HG02870 (cell line): ENCODE measurements around the gene DAO.
A peak's percentile ranks its signal among the peaks of the same experiment; 100 is the strongest.
"Not testable (repeated sequence)": the region's sequence is repeated elsewhere in the genome, so short reads cannot be mapped to it uniquely, and the experiment has no call there.

Experiments
- ATAC-seq: cut with Tn5 transposase; IDR thresholded peaks from one replicate; pipeline ENCODE4 v1.9.1; 2021; ENCODE audit warnings: mild to moderate bottlenecking, moderate library complexity; ENCODE audit not compliant: unreplicated experiment

DAO gene

DNA sequence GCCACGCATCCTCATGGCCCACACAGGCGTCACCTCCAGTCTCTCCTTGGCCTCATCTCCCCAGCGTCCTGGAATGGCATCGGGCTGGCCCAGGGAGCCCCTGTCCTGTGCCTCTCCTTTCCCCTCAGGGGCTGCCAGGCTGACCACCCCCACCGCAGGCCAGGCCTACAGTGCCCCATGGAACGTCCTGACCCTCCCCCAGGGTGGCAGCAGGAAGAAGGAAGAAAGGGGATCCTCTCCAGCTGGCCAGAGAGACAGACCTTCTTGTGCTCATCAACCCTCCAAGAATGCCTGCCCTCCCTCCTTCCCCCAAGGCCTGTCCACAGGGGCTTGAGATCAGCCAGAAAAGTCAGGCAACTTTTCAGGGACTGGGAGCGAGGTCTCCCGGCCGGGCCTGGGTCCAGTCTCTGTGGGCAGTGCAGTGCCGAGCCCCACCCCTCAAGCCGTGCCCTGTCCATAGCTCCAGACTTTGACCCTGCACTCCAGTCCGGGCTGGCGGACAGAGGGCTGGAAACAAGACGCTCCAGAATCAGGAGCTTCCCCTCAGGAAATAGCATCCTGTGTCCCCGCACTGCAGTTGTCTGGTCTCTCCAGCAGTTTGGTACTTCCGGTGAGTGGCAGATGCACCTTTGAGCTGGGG lies at the start of gene DAO:
DAO (plus strand) TSS at position 478 of the 640 bp plus-strand sequence. CDS start 4,915 bp downstream, outside the sequence.
- ATAC-seq = no peak

GRCh38 chr12:108831309-108831991 lies 48.4 kb upstream of the DAO start:
- peak; percentile 86 for ATAC-seq

- ATAC-seq = no peak
Measured at GRCh38 chr12:108832208-108832607, 47.7 kb upstream of the DAO start.

- ATAC-seq = no peak
Measured at GRCh38 chr12:108832730-108833354, 47.0 kb upstream of the DAO start.

GRCh38 chr12:108833355-108833733 lies 46.5 kb upstream of the DAO start:
- no peak for ATAC-seq

- ATAC-seq = no peak
Measured at GRCh38 chr12:108833757-108834472, 46.0 kb upstream of the DAO start.

GRCh38 chr12:108835860-108836634 lies 43.8 kb upstream of the DAO start:
- no peak for ATAC-seq

DNA sequence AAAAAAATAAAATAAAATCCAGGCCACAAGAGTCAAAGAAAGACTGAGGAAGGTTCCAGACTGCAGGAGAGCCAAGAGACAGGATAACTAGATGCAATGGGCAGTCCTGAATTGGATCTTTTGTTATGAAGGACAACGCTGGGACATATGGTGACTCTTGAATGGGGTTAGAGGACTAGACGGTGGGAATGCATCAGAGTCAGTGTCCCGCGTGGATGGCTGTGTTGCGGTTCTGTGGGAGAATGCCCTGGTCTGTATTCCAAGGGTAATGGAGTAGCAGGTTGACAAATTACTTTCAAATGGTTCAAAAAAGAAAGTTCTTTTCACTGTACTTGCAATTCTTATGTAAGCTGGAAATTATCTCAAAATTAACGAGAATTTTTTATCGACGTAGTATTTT lies 42.7 kb upstream of the DAO start:
- no peak for ATAC-seq

DNA sequence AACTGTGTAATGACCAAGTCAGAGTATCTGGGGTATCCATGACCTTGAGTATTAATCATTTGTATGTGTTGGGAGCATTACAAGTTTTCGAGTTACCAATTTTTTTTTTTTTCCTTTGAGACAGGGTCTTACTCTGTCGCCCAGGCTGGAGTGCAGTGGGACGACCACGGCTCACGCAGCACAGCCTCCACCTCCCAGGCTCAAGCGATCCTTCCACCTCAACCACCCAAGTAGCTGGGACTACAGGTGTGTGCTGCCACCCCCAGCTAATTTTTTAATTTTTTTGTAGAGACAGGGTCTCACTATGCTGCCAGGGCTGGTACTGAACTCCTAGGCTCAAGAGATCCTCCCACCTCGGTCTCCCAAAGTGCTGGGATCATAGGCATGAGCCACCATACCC lies 42.2 kb upstream of the DAO start:
- ATAC-seq = no peak

DNA sequence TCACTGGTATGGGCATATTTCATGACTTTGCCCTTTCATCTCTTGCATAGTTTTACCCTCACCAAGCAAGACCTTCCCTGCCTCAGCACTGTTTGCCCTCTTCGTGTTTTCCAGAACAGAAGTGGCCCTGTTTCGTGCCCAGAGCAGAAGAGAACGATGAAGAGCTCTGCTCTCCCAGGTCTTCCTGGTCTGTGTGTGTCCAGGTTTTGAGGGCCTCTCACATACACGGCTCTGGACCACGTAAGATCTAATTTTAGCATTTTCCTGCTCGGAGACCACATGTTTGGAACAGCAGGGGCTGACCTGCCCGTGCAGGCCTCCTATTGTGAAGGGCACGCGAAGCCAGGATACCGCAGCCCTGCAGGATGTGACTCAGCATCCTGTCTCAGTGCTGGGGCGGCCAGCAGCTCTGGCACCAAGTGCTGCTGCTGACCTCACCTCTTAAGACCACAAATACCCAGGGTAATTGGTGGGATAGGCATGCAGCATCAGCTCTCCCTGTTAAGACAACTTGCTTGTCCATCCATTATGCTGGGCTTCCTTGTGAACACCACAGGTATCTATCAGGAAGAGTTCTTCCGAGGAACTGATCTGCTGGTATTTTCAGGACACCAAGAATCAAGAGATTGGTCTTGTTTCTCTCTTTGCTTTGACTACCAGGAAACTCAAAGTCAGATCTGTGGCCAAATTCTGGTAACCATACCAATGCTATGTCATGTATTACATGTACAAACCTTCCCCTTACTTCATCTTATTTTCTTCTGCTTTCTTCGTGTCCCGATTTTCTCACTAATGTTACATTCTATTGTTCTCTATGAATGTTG lies 41.5 kb upstream of the DAO start:
- ATAC-seq = peak; percentile 84

DNA sequence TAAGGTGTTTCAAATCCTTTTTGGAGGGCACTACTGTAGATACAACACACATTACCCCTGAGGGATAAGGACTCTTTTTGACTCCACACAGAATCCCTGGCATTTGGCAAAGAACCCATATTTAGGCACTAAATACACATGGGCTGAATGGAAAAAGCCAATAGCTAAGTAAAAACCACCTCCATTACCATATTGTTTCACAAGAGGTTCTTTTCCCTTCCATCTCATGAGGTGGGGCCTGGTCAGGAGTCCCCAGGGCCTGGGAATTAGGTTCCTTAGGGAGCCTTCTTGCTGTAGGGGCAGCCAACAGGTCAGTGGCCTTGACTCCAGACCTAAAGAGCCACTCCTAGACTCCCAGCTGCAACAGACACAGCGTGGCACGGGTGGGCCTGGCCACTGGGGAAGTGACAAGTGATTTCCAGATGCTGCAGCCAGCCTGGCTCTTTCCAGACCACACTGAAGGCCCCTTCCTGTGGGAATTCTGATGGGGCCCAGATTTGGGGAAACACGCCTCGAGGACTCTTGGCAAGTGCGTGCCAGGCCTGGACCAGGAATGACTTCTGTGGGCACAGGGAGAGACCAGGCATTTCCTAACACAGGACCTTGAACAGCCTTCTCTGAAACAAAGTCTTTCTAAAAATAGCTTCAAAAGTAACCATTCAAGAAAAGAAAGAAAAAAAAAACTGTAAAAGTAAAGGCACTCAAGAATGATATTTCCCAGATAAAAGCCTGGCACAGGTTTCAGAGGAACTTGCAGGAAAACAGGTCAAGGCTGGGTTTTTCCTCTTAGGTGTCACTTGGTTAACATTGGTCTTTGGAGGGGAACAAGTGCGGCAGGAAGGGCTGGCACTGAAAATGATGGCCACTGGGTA lies 40.6 kb upstream of the DAO start:
- no peak for ATAC-seq

- no peak for ATAC-seq
Measured at GRCh38 chr12:108839890-108840230, 40.0 kb upstream of the DAO start.

- no peak for ATAC-seq
Measured at GRCh38 chr12:108840605-108841332, 39.1 kb upstream of the DAO start.

DNA sequence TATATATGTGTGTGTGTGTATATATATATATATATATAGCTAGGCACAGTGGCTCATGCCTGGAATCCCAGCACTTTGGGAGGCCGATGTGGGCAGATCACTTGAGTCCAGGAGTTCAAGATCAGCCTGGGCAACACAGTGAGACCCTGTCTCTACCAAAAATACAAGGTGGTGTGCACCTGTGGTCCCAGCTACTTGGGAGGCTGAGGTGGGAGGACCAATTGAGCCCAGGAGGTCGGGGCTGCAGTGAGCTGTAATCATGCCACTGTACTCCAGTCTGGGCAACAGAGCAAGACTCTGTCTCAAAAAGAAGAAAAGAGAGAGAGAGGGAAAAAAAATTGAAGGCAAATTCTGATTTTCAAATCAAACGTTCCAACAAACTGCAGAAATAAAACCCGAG lies 38.1 kb upstream of the DAO start:
- ATAC-seq = not testable (repeated sequence)

DNA sequence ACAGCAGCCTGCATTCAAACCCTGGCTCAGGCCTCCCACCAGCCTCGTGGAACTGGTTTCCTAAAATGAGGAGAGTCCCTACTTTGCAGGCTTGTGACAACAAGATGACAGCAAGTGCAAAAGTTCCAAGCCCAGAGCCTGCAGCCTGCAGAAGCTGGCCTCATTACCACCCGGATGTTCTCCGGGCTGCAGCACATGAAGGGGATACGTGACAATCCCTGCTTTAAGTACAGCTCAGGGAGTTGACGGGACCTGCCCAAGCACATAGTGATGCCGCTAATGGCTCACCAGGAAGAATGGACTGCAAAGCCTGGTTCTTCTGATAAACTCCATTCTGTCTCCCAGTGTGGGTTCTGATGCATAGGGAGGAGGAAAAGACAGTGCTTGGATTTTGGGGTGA lies 37.5 kb upstream of the DAO start:
- no peak for ATAC-seq

DNA sequence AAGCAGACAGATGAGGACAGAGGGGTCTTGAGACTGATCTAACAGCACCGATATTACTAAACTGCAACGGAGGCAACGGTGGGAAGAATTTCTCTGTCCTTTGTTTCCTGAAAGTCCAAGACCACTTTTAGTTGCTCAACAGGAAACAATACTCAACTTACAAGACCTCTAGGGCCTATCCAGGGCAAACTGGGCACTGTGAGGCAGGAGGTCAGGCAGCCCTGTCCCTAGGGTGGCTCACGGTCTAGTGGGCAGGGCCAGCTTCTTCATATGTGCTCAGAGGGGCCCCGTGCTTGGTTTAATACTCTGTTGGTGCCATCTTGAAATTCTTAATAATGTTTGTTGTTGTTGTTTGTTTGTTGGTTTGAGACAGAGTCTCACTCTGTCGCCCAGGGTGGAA lies 36.7 kb upstream of the DAO start:
- no peak for ATAC-seq

- ATAC-seq = no peak
Measured at GRCh38 chr12:108845696-108846095, 34.2 kb upstream of the DAO start.

DNA sequence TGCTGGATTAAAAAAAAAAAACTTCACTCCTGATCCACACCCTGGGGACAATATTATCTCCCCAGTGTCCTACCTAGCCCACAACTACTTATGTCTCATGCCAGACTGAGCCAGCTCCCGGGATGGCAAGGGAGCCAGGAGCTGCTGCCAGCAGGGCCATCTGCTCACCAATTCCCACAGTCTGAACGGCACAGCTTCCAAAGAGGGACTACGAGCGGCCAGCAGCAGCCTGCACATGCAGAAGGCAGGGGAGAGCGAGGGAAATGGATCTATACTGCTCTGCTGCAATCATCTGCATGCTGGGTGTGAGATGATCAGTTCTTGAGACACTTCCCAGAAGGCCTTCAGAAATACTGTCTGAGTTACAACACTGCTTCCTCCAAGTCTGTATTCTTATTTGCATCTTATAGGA lies 33.6 kb upstream of the DAO start:
- no peak for ATAC-seq

GRCh38 chr12:108847705-108848104 lies 32.2 kb upstream of the DAO start:
- ATAC-seq = no peak
